NT2/D1 (cell line): Measurements from ENCODE around the gene CHI3L2.

Source experiments
- DNase-seq: peaks from one replicate; pipeline ENCODE4 v3.0.0-alpha.2; 2011; ENCODE audit warnings: low read depth, low spot score
- H3K27me3 ChIP-seq: 2 replicates; pipeline ENCODE4 v1.6.0; 2011; ENCODE audit warnings: mild to moderate bottlenecking; ENCODE audit not compliant: insufficient read length, insufficient read depth
- H3K36me3 ChIP-seq: 2 replicates; pipeline ENCODE4 v1.6.1; 2011; ENCODE audit warnings: mild to moderate bottlenecking, low read length, mixed read lengths; ENCODE audit not compliant: insufficient read depth, insufficient read length
- H3K4me1 ChIP-seq: 2 replicates; pipeline ENCODE4 v1.5.1; 2011; ENCODE audit not compliant: insufficient read depth, insufficient read length
- H3K4me3 ChIP-seq: 2 replicates; pipeline ENCODE4 v1.5.1; 2011; ENCODE audit warnings: low read depth; ENCODE audit not compliant: insufficient read length
- H3K9ac ChIP-seq: 2 replicates; pipeline ENCODE4 v1.6.0; 2011; ENCODE audit warnings: low read depth; ENCODE audit not compliant: insufficient read length
- H3K9me3 ChIP-seq: 2 replicates; pipeline ENCODE4 v1.5.1; 2011; ENCODE audit warnings: mild to moderate bottlenecking, low read length; ENCODE audit not compliant: insufficient read depth
- SUZ12 ChIP-seq: IDR thresholded peaks from 2 replicates; pipeline ENCODE4 v1.6.1; 2011; ENCODE audit not compliant: insufficient read length, insufficient read depth; ENCODE audit errors: extremely low read depth
- YY1 ChIP-seq: IDR thresholded peaks from 2 replicates; pipeline ENCODE4 v1.6.1; 2011; ENCODE audit not compliant: insufficient read length, insufficient read depth
- ZNF274 ChIP-seq: IDR thresholded peaks from 2 replicates; pipeline ENCODE4 v1.6.1; 2011; ENCODE audit warnings: mild to moderate bottlenecking, low read depth, low read length

CHI3L2 gene

DNA sequence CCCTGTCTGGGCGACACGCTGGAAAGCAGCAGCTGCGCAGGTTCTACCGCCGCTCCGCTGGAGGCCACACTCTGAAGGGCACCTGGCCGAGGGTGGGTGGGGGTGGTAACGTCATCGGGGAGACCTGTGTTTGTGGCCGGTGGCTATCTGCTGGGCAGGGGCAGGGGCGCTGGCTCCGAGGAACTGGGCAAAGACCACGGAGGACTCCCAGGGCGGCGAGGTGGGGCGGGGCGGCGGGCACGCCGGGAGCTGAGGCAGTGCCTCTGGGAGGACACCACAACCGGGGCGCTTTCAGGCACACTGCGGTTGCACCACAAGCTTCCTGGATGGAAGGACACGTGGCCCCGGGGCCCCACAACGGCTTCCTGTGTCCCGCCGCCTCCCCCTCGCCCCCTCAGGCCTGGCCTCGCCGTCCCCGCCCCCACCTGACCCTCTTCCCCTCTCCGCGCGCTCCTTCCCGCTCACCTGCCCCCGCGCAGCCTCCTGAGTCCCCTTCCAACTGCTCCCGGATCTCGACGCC is 23.8 kb upstream of the CHI3L2 start:
- H3K4me1 ChIP-seq: no peaks in the 10 kb centered on the region
- H3K9ac ChIP-seq: no peak overlapping the region
- no peak overlapping the region for H3K4me3 ChIP-seq
- no peaks in the 10 kb centered on the region for H3K27me3 ChIP-seq
- no peaks in the 10 kb centered on the region for H3K9me3 ChIP-seq
- no peaks in the 10 kb centered on the region for H3K36me3 ChIP-seq
- DNase-seq: no peak
- no peak for TF ChIP-seq YY1
- TF ChIP-seq SUZ12: no peak
- TF ChIP-seq ZNF274: no peak

DNA sequence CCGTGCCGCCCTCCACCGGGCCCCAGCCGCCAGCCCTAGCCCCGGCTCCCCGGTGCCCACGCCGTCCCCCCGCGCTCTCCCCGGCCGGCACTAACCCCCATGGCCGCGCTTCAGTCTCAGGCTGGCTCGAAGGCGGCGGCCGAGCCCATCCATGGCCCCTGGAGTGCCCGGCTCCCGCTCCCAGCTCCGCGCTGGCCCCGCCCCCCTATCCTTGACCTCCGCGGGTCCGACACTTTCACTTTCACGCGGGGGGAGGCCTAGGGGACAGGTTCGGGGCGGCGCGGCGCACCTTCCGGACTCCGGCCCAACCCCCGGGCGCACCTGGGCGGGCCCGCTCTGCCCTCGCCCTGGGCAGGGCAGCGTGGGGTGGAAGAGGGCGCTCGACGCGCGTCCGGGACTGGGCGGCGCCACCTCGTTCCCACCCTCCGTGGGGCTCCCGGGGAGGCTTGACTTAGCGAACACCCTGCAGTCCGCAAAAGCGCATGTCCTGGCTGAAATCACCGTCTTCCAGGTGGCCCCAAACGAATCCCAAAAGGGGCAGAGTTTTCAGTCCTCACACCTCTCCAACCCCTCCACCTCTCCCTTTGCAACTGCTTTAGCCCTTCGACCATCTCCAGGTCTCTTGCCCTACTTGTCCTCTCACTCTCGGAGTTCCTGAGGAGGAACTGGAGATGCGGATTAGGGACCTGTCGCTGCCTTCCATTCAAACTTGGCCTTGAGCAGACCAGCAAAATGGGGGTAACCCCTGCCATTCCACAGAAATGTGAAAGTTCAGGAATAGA is 23.1 kb upstream of the CHI3L2 start:
- no peak for DNase-seq

GRCh38 chr1:111204983-111205713 is 22.4 kb upstream of the CHI3L2 start:
- Histone ChIP-seq H3K9me3 (no peaks in the 10 kb centered on the region), H3K27me3 (no peaks in the 10 kb centered on the region), H3K9ac (no peak overlapping the region), H3K36me3 (no peaks in the 10 kb centered on the region), H3K4me1 (no peaks in the 10 kb centered on the region), H3K4me3 (no peak overlapping the region)
- no peak for DNase-seq
- TF ChIP-seq YY1 (no peak), SUZ12 (no peak), ZNF274 (no peak)

More for the DNA sequence above, 23.1 kb upstream of the CHI3L2 start:
- Histone ChIP-seq H3K9me3 (no peaks in the 10 kb centered on the region), H3K9ac (no peak overlapping the region), H3K4me3 (no peak overlapping the region), H3K27me3 (no peaks in the 10 kb centered on the region), H3K4me1 (no peaks in the 10 kb centered on the region), H3K36me3 (no peaks in the 10 kb centered on the region)
- no peak for TF ChIP-seq YY1
- no peak for TF ChIP-seq ZNF274
- no peak for TF ChIP-seq SUZ12

GRCh38 chr1:111205714-111206050 is 21.8 kb upstream of the CHI3L2 start:
- Histone ChIP-seq H3K4me3 (no peak overlapping the region), H3K4me1 (no peaks in the 10 kb centered on the region), H3K36me3 (no peaks in the 10 kb centered on the region), H3K9me3 (no peaks in the 10 kb centered on the region), H3K9ac (no peak overlapping the region), H3K27me3 (no peaks in the 10 kb centered on the region)
- TF ChIP-seq SUZ12 (no peak), YY1 (no peak), ZNF274 (no peak)
- no peak for DNase-seq

DNA sequence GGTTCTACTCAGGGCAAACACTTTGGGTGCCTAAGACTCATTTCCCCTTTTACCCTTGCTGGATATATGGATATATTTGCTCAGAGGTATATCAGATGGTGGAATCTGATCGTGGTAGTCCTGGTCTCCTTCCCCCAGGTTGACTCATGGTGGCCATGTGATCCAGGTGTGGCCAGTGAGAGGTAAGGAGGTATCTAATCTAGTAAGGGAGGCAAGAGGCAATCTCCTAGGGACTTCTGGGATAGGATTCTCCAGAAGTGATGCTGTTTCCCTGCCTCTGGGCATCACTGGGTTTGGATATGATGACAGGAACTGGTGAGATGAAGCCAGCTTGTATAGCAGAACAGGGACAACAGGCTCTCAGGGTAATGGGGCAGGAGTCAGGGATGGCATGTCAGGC is 18.6 kb upstream of the CHI3L2 start:
- Histone ChIP-seq H3K4me3 (no peak overlapping the region), H3K9ac (no peak overlapping the region), H3K9me3 (no peaks in the 10 kb centered on the region), H3K27me3 (no peaks in the 10 kb centered on the region), H3K36me3 (no peaks in the 10 kb centered on the region), H3K4me1 (no peaks in the 10 kb centered on the region)
- TF ChIP-seq SUZ12 (no peak), ZNF274 (no peak), YY1 (no peak)
- no peak for DNase-seq

DNA sequence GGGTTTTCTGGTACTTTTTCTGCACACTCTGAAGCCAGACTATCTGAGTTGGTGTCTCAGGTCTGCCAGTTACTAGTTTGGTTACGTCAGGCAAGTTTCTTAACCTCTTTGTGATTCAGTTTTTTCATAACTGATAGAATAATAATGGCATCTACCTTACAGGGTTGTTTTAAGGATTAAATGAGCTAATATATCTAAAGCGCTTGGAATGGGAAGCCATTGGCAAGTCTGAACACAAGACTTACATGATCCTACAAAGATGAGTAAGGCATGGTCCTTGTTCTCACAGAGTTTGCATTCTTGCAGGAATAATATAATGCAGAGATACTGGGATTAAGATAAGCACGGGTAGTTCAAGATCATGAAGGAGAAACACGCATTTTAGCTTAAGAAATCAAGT is 17.9 kb upstream of the CHI3L2 start:
- Histone ChIP-seq H3K9me3 (no peaks in the 10 kb centered on the region), H3K27me3 (no peaks in the 10 kb centered on the region), H3K36me3 (no peaks in the 10 kb centered on the region), H3K4me3 (no peak overlapping the region), H3K9ac (no peak overlapping the region), H3K4me1 (no peaks in the 10 kb centered on the region)
- TF ChIP-seq ZNF274: no peak
- TF ChIP-seq YY1: no peak
- TF ChIP-seq SUZ12: no peak
- no peak for DNase-seq

- DNase-seq: no peak
- Histone ChIP-seq H3K9ac (no peak overlapping the region), H3K27me3 (no peaks in the 10 kb centered on the region), H3K4me1 (no peaks in the 10 kb centered on the region), H3K36me3 (no peaks in the 10 kb centered on the region), H3K4me3 (no peak overlapping the region), H3K9me3 (no peaks in the 10 kb centered on the region)
- TF ChIP-seq YY1 (no peak), SUZ12 (no peak), ZNF274 (no peak)
These were observed 15.6 kb upstream of the CHI3L2 start for GRCh38 chr1:111211921-111212320.
